NOMO-1 (cell line): Measurements from ENCODE around the gene ABLIM2.
A peak's percentile ranks its signal among the peaks of the same experiment; 100 is the strongest.

Experiments used
- DNase-seq, 2 experiments: peaks; one replicate each; lab custom pipeline; 2025; ENCODE audit not compliant: unreplicated experiment in 2 of 2; lab: John Stamatoyannopoulos, UW

ABLIM2 gene

DNA sequence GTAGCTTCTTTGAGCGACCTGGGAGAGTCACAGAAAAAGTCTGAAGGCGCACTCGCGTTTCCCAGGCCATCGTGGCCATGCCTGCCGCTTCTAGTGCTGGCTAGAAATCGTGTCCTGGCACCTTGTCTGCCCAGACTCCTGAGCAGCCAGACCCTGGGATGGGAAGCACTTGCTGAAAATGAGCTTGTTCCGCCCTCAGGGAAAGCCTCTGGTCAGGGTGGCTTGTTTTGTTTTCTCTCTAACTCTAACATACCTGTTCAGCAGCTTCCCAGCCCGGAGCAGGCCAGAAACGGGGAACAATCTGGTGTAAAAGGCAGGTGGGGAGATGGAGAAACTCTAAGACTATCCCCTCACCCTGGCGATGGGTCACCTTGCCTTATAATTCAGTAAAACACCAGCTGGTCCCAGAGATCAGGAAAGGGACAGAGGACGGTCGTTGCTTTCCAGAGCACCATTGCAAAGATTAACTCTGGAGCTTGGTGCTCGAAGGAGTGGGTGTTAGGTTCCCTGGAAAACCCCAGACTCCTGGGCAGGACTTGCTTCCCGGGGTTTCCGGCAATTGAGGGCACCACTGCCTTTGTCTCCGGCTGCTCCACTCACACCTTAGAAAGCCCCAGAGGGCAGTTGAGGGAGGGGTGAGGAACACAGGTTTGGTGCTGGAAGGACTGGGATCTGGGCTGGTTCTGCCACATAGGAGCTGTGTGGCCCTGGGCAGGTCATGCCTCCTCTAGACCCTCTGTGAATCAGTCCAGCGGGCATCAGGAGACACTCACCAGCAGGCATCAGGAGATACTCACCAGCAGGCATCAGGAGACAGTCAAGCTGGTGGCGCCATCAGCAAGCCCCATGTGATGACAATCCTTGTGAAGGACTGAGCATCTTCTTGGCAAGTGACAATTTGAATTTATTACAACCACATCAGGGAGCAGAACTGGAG is 36.0 kb upstream of the ABLIM2 start:
- no peak for DNase-seq

DNA sequence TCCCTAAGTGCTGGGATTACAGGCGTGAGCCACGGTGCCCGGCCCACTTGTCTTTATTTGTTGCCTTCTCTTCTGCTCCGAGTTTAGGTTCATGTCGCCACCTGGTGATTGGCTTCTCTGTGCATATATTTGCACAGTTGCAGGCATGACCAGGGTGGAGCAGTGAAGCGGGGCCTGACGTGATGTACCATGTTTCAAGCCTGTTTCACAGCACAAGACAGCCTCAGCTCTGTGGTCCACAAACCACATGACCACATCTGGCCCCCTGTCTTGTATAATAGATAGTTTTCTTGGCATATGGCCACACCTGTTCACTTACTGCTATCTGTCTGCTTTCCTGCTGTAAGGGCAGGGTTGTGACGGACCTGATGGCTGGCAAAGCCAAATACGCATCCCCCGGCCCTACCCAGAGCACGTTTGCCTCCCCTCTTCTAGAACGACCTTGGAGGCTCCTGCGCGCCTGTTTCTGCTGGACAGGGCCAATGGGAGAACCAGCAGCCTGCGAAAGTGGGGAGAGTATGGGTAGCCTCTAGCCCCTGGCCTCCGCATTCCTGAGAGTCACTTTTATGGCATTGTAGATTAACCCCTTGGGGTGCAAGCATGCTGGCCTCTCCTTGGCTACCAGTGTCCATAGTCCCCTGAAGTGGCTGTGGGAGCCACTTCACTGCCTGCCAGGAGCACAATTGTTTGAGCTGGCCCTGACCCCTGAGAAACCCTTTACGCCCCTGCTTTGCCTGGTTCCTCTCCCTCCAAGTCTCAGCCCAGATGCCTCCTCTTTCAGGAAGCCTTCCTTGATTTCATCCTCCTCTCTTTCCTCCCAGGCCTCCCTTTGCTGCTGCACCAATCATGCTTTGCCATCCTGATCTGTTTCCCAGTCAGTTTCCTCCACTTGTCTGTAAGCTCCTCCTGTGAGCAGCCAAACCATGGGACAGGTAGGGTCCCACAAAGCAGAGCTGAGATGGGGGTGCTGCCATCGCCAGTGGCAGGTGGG is 34.4 kb upstream of the ABLIM2 start:
- DNase-seq: peak in 1 of 2 experiments; percentile 54

DNA sequence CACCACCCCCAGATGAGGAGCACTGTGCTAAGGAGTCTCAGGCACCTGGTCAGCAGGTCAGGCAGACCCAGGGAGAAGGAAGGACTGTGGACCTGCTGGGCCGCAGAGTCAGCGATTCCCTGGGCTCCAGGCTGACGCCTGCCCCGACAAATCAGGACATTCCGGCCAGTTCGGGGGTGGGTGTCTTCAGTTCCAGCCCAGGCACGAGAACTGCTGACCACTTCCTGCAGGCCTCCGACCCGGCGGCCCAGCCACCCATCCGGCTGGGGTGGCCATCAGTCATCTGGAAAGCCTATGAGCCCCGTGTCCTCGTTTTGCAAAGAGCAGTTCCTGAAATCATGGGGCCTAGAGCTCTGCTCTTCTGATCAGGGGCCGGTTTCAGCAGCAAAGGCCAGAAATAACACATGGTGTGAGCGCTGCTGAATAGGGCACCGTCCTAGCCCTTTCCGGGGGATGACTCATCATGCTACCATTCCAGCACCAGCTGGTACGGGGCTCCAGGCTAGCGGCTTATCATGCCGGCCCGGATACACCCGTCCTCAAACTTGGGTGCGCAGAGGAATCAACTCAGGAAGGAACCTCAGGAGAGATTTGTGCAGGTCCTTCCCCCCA is 32.6 kb upstream of the ABLIM2 start:
- peak; percentile 71 to 72 for DNase-seq

DNA sequence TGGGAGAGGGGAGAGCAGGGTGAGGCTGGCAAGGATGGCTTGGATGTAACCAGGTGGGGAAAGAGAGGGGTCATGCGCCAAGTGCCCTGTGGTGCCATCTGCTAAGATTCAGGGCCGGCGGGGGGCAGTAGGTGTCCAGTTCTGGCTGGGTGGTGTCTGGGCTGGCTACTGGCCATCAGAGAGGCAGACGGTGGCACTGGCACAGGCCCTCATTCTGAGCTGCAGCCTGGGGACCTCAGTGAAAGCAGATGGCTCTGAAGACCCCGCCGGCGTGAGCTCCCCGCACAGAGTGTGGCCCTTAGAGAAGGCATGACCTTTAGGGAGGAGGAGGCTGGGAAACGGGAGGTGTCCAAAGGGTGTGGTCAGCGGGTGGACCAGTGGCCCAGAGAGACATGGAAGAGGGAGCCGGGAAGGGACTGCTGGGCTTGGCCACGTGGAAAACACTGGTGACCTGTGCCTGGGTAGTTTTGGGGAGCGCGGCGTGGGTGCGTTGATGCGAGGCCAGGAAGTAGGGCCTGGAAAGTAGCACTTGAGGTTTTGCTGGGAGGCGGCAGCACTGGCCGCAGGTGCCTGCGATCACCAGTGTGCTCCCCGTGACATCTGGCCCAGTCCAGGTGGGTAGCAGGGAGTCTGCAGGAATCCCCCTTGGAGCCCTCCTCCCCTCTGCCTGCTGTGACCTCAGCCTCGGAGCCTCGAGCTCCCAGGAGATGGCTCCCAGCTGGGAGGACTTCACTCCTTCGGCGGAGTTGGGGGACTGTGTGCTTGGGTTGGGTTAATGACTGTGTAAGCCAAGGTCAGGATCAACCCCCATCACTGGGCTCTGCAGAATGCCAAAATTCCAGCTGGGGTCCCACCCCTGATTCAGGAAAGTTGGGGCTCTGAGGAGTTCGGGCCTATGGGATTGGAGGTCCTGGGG is 31.2 kb upstream of the ABLIM2 start:
- DNase-seq: no peak

DNA sequence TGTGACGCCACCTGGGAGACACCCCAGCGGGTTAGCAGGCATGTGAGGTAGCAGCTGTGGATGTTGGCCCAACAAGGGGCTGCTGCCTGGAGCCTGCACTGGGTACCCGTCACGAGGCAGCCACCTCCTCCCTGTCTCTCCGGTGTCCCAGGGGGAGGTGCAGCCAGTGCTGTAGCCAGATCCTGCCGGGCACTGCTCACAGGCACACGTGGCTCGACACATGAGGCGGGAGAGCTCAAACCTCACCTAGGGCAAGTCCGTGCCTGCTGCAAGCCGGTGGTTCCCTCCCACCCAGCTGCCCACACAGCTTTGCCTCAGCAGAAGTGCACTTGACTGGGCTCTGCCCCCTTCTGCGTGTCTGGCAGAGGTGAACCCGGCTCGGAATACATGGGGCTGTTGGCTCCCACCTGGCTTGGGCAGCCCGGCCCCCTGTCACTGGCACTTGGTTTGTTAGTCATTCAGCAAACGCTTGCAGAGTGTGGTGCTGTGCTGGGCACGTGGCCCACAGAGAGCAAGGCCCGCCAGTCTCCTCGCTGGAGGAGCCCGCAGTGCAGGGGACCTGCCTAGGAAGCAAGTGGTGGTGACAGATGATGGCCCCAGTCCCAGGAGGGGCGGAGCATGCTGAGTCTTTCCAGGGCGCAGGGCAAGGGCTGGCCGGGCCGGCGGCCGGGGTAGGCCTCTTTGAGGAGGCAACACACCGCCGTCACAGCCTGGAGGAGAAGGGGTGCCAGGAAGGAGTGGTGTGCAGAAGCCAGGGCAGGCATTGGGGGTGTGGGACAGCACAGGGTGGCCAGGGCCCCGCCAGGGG is 30.3 kb upstream of the ABLIM2 start:
- DNase-seq: no peak

DNA sequence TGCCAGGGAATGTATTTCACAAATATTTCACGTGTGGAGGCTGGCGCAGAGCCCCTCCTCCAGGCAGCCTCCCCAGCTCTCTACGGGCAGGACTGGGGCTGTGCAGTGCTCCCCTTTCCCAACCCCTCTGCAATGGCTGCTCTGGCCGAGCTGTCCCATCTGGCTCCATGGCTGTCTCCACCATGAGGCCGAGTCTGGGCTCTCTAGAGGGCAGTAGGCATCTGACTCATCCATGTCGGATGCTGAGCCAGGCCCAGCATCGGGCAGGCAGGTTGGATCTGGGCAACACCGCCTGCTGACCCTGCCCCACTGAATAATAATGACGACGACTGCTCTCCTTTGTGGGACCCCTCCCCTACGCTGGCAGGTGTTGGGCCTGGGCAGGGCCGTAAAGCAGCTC is 29.5 kb upstream of the ABLIM2 start:
- no peak for DNase-seq

DNA sequence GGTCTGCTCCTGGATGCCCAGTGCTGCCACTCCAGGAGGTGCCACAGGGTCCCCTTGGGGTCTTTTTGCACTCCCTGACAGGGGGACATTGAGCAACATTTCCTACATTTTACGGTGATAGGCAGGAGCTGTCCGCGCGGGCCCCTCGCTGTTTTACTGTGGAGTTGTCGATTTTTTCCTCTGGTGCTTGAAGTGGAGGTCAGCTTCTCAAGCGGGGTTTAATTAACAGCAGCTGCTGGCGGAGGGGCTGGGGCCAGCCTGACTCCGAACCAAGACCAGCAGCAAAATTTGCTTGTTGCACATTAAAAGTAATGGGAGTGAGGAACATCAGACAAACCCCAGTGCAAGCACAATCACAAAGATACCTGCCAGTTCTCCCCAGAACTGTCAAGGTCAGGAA is 27.3 kb upstream of the ABLIM2 start:
- DNase-seq: no peak

DNA sequence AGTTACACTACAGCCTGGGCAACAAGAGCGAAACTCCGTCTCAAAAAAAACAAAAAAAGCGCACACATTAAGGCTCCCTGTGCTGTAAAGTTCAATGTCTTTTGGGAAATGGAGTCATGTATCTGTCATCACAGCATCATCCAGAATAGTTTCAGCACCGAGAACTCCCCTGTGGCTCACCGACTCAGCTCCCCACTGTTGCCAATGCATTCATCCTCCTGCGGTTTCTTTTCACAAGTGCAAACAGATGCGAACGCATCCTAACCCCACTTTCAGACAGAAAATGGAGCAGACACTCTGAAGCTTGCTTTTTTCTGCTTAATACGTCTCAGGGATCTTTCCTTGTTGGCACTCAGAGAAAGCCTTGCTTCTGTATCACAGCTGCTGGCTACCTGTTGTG is 26.7 kb upstream of the ABLIM2 start:
- no peak for DNase-seq

DNA sequence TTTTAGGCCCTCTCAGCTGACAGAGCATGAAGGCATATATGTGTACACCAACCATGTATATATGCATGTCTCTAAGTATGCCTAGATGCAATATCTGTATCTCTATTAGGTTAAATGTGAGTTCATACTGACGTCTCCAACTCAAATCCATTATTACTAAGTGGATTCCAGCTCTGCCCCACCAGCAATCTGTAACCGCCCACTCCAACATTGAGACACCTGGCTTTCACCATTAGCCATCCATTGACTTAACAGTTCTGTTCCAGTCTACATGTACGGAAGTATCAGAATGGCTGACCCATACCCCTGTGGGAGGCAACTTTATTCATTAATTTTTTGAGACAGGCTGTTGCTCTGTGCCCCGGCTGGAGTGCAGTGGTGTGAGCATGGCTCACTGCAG is 25.4 kb upstream of the ABLIM2 start:
- no peak for DNase-seq

DNA sequence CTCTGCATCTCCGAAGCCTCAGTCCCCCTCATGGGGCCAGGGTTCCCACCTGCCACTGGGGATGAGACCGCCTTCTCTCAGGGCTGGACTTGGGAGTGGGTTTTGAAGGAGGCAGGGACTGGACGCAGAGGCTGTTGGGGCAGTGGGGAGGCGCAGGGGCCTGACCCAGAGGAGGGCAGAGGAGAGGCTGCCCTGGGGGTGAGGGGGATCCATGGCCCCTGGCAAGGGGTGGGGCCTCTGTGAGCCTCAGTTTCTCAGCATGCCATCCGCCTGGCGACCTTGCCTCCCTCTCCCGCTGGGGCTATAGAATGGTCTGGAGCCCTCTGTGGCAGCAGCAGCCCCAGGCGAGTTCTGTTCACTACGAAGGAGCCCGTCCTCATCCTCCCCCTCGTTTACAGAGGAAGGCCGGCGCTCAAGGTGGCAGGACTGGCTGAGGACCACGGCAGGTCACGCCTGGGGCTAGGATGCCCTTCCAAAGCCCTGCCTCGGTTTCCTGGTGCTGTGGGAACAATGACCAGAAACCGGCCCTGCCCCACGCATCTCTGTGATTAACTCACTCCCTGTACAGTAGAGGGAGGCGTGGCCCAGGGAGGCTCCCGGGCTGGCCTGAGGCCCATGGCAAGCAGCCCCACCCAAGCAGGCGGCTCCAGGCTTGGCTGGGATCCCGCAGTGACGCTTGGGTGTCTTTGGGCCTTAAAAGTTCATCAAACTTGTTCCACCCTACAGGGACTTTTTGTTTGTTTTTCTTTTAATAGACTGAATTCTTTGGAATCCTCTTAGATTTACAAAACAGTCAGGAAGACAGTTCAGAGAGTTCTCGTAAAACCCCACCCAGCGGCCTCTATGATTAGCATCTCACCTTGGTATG is 24.5 kb upstream of the ABLIM2 start:
- no peak for DNase-seq

DNA sequence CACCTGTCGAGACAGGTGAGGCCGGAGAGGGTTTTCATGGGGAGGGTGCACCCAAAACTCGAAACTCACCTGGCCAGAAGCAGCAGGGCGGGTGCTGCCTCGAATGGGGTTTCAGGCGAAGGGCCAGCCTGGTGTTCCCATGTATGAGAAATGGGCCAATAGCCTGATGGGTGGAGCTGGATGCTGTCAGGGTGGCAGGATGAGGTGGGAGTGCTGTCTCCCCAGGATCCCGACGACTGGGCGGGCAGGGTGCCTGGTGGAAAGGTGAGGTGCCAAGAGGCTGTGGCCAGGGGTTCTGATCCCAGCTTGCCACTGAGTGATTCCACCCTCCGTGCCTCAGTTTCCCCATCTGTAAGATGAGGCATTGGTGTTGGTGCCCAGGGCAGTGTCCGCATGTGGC is 23.7 kb upstream of the ABLIM2 start:
- no peak for DNase-seq

DNA sequence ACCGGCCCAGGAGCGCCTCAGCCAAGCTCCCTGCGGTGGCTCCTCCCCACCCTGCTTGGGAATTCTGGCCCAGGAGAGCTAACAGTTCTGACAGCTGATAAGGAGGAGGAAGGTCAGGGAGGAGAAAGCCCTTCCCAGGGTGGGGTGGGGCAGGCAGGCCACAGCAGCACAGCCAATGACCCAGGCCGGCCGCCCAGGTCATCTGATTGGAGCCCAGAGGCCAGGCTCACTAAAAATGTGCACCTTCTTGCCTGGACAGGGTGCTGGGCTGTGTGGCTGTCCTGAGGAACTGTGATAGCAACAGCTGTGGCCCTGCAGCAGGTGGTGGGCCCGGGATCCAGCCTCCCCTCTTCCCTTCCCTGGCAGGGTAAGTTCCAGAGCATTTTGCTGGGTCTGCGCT is 23.2 kb upstream of the ABLIM2 start:
- no peak for DNase-seq

DNA sequence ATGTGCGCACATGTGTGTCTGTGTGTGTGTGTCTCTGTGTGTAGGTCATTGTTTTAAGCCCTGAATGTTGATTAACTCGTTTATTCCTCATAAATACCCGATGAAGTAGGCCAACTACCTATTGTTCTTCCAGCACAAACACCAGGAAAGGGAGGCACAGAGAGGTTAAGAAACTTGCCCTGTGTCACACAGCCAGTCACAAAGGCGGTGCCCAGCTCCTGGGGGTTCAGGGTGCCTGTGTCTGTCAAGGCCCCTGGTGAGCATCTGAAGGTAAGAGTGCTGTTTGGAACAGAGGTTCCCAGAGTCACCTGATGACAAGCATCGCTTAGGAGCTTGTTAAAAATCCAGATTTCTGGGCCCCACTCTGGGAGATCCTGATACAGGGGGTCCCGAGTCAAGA is 22.5 kb upstream of the ABLIM2 start:
- DNase-seq: no peak

DNA sequence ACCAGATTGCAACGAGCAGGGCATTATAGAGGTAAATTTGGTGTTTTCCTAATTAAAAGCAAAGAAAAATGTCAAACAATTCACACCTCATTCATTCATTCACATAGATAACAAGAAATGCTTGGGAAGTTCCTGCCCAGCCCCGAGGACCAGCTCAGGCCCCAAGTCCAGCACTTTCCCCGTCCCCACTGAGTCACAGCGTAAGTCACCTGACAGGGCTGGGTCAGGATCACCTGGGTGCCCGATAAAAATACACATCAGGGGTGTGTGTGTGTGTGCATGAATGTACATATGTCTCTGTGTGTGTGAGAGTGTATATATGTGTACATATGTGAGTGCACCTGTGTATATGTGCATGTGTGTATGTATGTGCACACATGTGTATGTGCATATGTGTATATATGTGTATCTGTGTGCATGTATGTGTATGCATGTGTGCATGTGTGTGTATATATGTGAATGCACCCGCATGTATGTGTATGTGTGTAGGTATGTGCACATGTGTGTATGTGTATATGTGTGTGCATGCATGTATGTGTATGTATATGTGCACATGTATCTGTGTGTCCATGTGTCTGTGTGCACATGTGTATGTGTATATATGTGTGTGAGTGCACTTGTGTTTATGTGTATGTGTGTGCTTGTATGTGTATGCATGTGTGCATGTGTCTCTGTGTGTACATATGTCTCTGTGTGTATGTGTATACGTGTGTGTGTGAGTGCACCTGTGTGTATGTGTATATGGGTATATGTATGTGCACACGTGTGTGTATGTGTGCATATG is 21.9 kb upstream of the ABLIM2 start:
- DNase-seq: no peak

DNA sequence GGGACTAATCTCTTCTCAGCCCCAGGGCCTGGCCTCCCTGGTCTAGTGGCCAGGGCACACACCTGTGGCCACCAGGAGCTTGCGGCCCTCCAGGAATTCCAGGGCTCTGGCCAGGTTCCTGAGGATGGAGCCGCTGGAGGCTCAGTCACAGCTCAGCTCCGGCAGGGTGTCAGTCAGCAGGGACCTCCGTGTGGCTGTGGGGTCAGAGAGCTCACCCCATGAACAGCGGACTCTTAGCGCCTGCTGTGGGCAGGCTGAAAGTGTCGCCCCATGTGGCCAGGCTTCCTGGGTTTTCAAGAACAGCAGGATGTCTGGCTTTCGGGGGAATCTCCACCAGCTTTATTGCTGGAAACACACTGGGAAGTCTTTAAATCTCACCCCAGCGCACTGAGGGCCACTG is 21.2 kb upstream of the ABLIM2 start:
- no peak for DNase-seq

DNA sequence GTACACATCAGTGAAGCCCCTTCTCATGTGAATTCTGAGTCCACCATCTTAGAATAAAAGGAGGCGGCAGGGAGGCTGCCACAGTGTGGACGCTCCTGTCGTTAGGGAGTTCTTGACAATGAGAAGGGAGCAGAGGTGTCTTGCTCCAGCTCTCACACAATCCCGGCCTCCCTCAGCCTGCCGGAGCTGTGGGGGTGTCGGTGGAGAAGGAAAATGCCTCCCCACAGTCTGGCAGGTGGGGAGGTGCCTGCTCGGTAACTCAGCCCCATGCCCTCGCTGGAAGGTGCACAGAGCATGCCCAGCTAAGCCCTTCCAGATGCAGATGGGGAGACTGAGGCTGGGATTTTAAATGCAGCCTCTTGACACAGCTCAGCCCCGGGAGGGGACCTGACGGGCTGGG is 20.5 kb upstream of the ABLIM2 start:
- DNase-seq: no peak

DNA sequence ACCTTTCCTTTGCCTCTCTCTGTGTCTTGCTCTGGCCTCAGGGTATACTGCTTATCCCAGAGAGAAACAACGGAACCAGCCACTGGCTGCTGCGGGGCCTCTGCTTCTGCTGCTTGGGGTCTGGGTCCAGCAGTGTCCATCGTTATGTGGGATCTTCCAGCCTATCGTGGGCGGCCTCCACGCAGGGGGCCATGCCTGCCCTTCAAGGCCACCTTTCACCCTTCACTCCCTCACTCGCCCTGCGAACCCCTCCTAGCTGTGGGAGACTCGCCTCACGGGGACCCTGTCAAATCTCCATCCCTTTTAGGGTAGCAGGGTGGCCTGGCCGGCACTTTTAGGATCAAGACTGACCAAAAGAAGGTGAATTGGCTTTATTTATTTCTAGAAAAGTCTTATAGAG is 19.3 kb upstream of the ABLIM2 start:
- no peak for DNase-seq

DNA sequence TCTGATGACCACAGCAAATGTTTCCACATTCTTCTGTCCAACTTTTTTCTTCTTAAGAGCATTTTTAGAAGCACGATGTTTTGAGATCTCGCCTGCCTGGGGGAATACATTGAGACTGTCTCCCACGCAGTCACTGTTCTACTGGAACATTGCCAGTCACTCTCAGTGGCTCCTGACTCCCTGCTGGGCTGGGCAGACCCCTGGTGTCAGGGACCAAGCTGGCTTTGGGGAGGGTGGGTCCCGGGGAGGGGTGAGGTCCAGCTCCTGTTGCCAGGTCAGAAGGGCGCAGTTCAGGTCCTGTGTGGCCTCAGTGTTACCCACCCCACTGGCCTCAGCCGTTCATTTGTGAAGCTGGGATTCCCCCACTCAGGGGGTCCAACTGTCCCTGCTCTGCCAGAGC is 18.9 kb upstream of the ABLIM2 start:
- no peak for DNase-seq
